NCI-H2196 treated with DMSO at 0.1 percent for 48 hours (cell line): ENCODE results near the gene FDXR.
A peak's percentile ranks its signal among the peaks of the same experiment; 100 is the strongest.

Experiments
- DNase-seq: peaks from one replicate; lab custom pipeline; 2025; ENCODE audit not compliant: unreplicated experiment; lab: John Stamatoyannopoulos, UW

Gene FDXR

GRCh38 chr17:74859459-74860228, 13.2 kb downstream of the FDXR start, which contains the start of gene GRIN2C:
Gene GRIN2C (minus strand): TSS chr17:74859885. CDS start chr17:74855092, 4,793 bp downstream.
- no peak for DNase-seq

GRCh38 chr17:74858672-74859458, 13.9 kb downstream of the FDXR start:
- DNase-seq, result no peak

DNA sequence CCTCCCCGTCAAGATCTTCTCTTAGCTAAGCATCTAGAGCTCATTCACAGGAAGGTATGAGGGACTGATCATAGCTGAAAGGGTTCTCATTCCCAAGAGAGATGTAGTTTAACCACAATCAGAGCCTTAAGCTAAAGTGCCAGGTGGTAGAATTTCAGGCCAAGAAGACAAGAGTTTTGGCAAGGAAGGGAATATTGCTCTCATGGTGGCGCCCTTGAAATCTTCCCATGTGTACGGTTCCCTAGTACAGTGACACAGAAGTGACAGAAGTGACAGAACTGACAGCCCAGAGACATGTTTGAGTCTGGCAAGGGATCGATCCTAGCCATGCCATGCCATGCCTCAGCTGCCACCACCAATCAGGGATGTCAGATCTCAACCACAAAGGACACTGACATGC, 15.6 kb downstream of the FDXR start:
- no peak for DNase-seq

DNA sequence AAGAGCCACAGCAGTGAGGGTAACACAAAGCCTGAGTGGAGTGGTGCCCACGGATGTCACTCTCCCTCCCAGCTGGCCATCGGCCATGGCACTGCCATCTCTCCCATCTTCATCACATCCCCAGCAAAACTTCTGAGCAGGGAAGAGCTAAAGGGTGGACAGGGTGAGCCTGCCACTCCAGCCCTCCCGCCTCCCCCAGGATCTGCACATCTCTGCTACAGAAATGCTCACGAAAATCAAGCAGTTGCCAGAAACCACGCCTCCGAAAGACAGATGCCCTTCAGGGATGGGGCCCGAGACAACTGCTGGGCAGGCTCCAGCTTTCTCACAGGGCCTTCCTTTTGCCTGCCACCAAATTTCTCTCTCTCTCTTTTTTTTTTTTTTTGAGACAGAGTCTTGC, 16.7 kb downstream of the FDXR start:
- DNase-seq, result no peak

- DNase-seq, result no peak
These were observed 17.5 kb downstream of the FDXR start for GRCh38 chr17:74855323-74855722.

- no peak for DNase-seq
These were observed 18.0 kb downstream of the FDXR start for GRCh38 chr17:74854792-74855191.

DNA sequence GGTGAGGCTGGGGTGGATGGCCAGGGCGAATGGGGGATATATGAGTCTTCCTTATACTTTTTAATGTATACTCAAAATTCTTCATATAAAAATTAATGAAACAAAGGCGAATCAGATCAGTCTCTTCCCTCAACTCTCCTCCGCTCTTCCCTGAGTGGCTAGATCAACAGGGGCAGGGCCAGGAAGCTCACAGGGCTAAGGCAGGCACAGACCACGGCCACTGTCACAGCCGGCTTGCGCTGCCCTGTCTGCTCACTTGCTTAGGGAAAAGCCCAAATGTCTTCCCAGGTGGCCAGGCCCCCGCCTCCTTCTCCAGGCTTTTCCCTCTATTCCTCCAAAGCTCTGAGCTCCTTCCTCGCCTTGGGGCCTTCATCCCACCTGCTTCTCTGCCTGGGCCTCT, 19.1 kb downstream of the FDXR start:
- DNase-seq, result no peak

- no peak for DNase-seq
These were observed 19.8 kb downstream of the FDXR start for GRCh38 chr17:74853048-74853397.

GRCh38 chr17:74852237-74853047, 20.4 kb downstream of the FDXR start:
- DNase-seq, result peak; percentile 67

- no peak for DNase-seq
These were observed 21.1 kb downstream of the FDXR start for GRCh38 chr17:74851612-74852236.

GRCh38 chr17:74850914-74851313, 21.9 kb downstream of the FDXR start:
- DNase-seq, result no peak

- no peak for DNase-seq
These were observed 22.5 kb downstream of the FDXR start for GRCh38 chr17:74850310-74850709.

DNA sequence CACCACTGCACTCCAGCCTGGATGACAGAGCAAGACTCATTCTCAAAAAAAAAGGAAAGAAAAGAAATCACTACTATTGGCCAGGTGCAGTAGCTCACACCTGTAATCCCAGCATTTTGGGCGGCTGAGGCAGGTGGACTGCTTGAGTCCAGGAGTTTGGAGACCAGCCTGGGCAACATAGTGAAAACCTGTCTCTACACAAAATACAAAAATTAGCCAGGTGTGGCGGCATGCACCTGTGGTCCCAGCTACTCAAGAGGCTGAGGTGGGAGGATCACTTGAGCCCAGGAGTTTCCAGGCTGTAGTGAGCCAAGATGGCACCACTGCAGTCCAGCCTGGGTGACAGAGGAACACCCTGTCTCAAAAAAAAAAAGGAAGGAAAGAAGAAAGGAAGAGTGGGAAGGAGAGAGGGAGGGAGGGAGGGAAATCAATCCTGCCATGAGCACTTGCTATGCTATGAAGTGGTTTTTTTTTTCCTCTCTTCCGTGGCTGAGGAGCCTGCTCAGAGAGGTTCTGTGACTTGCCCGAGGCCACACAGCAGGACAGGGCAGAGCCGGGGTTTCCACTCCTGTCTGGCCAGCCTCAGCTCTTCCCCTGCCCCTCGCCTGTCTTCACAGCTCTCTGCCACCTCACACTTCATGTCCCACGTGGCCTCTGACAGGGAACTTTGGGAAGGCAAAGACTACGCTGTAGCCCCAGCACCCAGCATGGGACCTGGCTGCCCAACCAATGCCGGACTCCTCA, 24.0 kb downstream of the FDXR start:
- no peak for DNase-seq

DNA sequence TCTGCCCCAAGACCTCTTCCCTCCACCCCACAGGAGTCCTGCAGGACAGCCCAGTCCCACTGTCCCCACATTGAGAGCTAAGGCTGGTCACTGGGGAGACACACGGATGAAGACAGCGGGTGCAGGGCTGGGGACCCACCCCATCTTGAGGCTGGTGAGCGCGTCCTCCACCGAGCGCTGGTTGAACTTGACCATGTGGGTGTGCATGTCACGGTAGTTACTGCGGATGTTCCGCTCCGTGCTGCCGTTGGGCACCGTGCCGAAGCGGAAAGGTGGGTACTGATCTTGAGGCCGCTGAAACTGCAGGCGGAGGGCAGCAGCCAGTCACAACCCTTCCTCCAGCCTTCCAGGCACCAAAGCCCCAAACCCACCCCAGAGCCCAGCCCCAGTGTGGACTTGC, 26.2 kb downstream of the FDXR start:
- no peak for DNase-seq

GRCh38 chr17:74843352-74843627, 29.5 kb downstream of the FDXR start:
- no peak for DNase-seq

DNA sequence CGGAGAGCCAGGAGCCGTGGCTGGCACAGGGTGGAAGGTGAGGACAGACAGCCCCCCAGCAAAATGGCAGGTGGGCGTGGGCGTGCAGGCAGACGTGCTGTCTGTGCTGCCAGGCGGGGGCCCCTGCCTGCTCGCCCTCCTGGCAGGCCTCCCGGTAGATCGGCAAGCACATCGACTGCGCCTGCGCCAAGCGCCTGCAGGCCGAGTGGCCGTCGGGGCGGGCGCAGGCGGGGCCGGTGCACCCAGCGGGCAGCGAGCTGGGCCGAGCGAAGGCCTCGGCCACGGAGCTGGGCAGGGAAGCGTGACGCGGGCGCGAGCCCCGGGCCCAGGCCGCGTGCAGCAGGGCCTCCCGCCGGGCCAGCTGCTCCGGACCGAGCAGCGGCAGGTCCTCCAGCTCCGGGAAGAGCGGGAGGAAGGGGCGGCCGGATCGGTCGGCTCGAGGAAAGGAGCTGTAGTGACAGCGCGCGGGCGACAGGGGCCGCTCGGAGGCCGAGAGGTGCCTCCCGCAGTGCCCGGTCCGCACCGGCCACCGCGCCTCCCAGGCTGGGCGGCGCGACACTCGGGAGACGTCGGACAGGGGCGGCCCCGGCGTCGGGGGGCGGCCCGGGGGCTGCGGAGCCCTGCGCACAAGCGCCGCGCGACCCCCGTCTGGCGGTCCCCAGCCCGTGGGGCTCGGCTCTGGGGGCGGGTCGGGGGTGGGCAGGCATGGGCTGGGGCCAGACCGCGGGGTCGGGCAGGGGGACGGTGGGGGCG, 30.0 kb downstream of the FDXR start:
- DNase-seq, result peak; percentile 77

GRCh38 chr17:74842146-74842598, 30.6 kb downstream of the FDXR start:
- no peak for DNase-seq

GRCh38 chr17:74840989-74841666, 31.7 kb downstream of the FDXR start:
- no peak for DNase-seq
